Measurements from ENCODE around the gene CPNE4.
A peak's percentile ranks its signal among the peaks of the same experiment; 100 is the strongest.
"Not testable (repeated sequence)": the region's sequence is repeated elsewhere in the genome, so short reads cannot be mapped to it uniquely, and the experiment has no call there.

CPNE4 gene

GRCh38 chr3:131535596-131535995 lies 499.2 kb downstream of the CPNE4 start:
- no peak for DNase-seq (ENCODE audit: low read depth)

GRCh38 chr3:131535131-131535530 lies 499.7 kb downstream of the CPNE4 start:
- no peak for DNase-seq (ENCODE audit: low read depth)

GRCh38 chr3:131532645-131533044 lies 502.2 kb downstream of the CPNE4 start:
- no peak for DNase-seq (ENCODE audit: low read depth)

- no peak for DNase-seq (ENCODE audit: low read depth)
Observed at GRCh38 chr3:131530843-131531242, 504.0 kb downstream of the CPNE4 start.

GRCh38 chr3:131530388-131530787 lies 504.4 kb downstream of the CPNE4 start:
- no peak for DNase-seq (ENCODE audit: low read depth)

- no peak for DNase-seq (ENCODE audit: low read depth)
Observed at GRCh38 chr3:131526801-131527347, 507.9 kb downstream of the CPNE4 start.

GRCh38 chr3:131518680-131519079 lies 516.1 kb downstream of the CPNE4 start:
- DNase-seq (ENCODE audit: low read depth) = no peak

GRCh38 chr3:131505421-131505820 lies 529.4 kb downstream of the CPNE4 start:
- no peak for DNase-seq (ENCODE audit: low read depth)

GRCh38 chr3:131503320-131503635 lies 531.5 kb downstream of the CPNE4 start:
- no peak for DNase-seq (ENCODE audit: low read depth)

- DNase-seq (ENCODE audit: low read depth) = peak; percentile 69
Observed at GRCh38 chr3:131502530-131503319, 532.1 kb downstream of the CPNE4 start, which contains the start of gene MRPL3. TSS of gene MRPL3 (minus strand) at chr3:131502971. CDS start at chr3:131502821, 150 bp downstream.

- DNase-seq (ENCODE audit: low read depth) = no peak
Observed at GRCh38 chr3:131501949-131502348, 532.9 kb downstream of the CPNE4 start.

- no peak for DNase-seq (ENCODE audit: low read depth)
Observed at GRCh38 chr3:131494706-131495105, 540.1 kb downstream of the CPNE4 start.

- DNase-seq (ENCODE audit: low read depth) = no peak
Observed at GRCh38 chr3:131491775-131492174, 543.0 kb downstream of the CPNE4 start.

- no peak for DNase-seq (ENCODE audit: low read depth)
Observed at GRCh38 chr3:131491084-131491483, 543.7 kb downstream of the CPNE4 start.

GRCh38 chr3:131486545-131486944 lies 548.3 kb downstream of the CPNE4 start:
- DNase-seq (ENCODE audit: low read depth) = not testable (repeated sequence)

- no peak for DNase-seq (ENCODE audit: low read depth)
Observed at GRCh38 chr3:131485119-131485518, 549.7 kb downstream of the CPNE4 start.

- DNase-seq (ENCODE audit: low read depth) = no peak
Observed at GRCh38 chr3:131484496-131485111, 550.2 kb downstream of the CPNE4 start.

Measured in activated T-cell treated with anti-CD3 and anti-CD28 coated beads for 1 hour (primary cell).